Dendritic cell treated with granulocyte-macrophage colony-stimulating factor and Interleukin-4, amounts not matched to agents 40 ng/mL and 50 ng/mL, for 4 days (primary cell): ENCODE data around the gene CAVIN4.

Experiments
- H3K27ac Mint-ChIP-seq: one replicate; pipeline ENCODE4 v1.8.0; 2022; ENCODE audit warnings: mild to moderate bottlenecking, mixed read lengths
- H3K27me3 Mint-ChIP-seq: one replicate; pipeline ENCODE4 v1.8.0; 2022; ENCODE audit warnings: mild to moderate bottlenecking, mixed read lengths
- H3K36me3 Mint-ChIP-seq: one replicate; pipeline ENCODE4 v1.8.0; 2022; ENCODE audit warnings: low read depth, mixed read lengths
- H3K4me1 Mint-ChIP-seq: one replicate; pipeline ENCODE4 v1.8.0; 2022; ENCODE audit warnings: low read depth, mixed read lengths
- H3K4me3 Mint-ChIP-seq: one replicate; pipeline ENCODE4 v1.8.0; 2022; ENCODE audit warnings: mild to moderate bottlenecking, moderate library complexity, mixed read lengths
- H3K9me3 Mint-ChIP-seq: one replicate; pipeline ENCODE4 v1.8.0; 2022; ENCODE audit warnings: mixed read lengths
- intact Hi-C: fragments of 100-400 bp; cut with micrococcal nuclease; formaldehyde crosslinking; loops from one replicate; pipeline ENCODE4 v1.15.0; 2022

CAVIN4 gene

DNA sequence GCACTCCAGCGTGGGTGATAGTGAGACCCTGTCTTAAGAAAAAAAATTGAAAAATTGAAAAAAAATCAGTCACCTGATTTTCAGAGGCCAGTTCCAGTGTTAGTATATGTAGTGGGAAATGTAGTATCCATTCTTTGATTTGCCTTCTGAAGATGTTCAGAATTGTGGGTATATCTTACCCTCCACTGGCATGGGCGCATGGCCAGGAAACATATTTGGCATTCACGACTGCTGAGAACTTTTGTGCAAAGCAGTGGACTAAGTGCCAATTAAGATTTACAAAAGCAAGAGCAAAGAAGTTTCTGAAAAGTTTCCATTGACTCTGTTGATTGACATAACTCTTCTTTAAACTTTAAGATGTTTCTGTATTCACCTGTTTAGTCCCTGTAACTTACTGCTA is 2.4 kb downstream of the CAVIN4 start:
- Mint-ChIP-seq H3K27me3 (no peaks in the 10 kb centered on the region), H3K4me1 (no peaks in the 10 kb centered on the region), H3K36me3 (no peaks in the 10 kb centered on the region), H3K27ac (no peak overlapping the region), H3K4me3 (no peak overlapping the region), H3K9me3 (no peaks in the 10 kb centered on the region)
- intact Hi-C loops: no loop called here

- intact Hi-C loops: no loop called here
- H3K27me3 Mint-ChIP-seq: no peaks in the 10 kb centered on the region
- no peak overlapping the region for H3K27ac Mint-ChIP-seq
- H3K4me3 Mint-ChIP-seq: no peak overlapping the region
- no peaks in the 10 kb centered on the region for H3K36me3 Mint-ChIP-seq
- no peaks in the 10 kb centered on the region for H3K9me3 Mint-ChIP-seq
- no peaks in the 10 kb centered on the region for H3K4me1 Mint-ChIP-seq
Observed at GRCh38 chr9:100581081-100581480, 3.2 kb downstream of the CAVIN4 start.

GRCh38 chr9:100581661-100582060 is 3.8 kb downstream of the CAVIN4 start:
- H3K9me3 Mint-ChIP-seq: no peaks in the 10 kb centered on the region
- intact Hi-C loops: no loop called here
- no peak overlapping the region for H3K4me3 Mint-ChIP-seq
- no peaks in the 10 kb centered on the region for H3K36me3 Mint-ChIP-seq
- H3K27me3 Mint-ChIP-seq: no peaks in the 10 kb centered on the region
- H3K27ac Mint-ChIP-seq: no peak overlapping the region
- H3K4me1 Mint-ChIP-seq: no peaks in the 10 kb centered on the region

DNA sequence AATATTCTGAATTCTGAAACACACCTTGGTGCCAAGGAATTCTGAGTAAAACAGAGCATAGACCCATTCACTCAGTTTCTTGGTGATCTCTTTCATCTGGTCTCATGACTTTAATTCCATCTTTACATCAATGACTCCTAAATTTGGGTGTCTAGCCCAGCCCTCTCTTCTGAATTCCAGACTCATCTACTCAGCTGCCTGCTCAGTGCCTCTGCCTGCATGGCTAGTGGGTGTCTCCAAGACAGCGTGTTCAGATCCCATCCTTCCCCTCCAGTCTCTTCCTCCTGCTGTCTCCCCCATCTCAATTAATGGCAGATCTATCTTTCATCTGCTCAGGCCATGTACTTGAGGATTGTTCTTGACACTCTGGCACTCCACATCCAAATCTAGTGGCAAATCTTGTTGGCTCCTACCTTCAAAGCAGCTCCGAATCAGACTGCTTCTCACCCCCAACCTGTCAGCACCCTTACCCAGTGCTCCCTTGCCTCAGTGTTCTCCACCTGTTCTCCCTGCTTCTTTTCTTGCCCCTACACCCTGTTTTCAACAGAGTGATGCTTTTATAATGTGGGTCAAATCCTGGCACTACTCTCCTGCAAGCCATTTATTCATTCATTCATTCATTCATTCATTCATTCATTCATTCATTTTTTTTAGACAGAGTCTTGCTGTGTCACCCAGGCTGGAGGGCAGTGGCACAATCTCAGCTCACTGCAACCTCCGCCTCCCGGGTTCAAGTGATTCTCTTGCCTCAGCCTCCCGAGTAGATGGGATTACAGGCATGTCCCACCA is 5.3 kb downstream of the CAVIN4 start:
- Mint-ChIP-seq H3K27me3 (no peaks in the 10 kb centered on the region), H3K4me3 (no peak overlapping the region), H3K9me3 (no peaks in the 10 kb centered on the region), H3K27ac (no peak overlapping the region), H3K36me3 (no peaks in the 10 kb centered on the region), H3K4me1 (no peaks in the 10 kb centered on the region)
- intact Hi-C loops: no loop called here

DNA sequence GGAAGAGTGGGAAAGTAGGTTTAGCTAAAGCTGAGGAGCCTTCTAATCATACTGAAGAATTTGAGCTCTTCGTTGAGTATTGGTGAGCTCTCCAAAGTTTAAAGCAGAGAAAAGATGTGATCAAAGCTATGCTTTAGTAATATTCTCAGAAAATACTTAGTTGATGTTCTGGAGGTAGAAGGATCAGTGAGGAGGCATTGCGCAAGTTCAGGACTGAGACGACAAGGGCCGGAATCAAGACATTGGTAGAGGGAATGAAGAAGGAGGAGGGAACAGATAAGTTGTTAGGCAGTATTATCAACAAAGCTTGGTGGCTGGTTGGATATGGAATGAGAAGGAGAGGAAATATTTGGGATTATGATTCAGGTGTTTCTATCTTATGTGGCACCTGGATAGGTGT is 7.1 kb downstream of the CAVIN4 start:
- Mint-ChIP-seq H3K27ac (no peak overlapping the region), H3K9me3 (no peaks in the 10 kb centered on the region), H3K36me3 (no peaks in the 10 kb centered on the region), H3K4me3 (no peak overlapping the region), H3K4me1 (no peaks in the 10 kb centered on the region), H3K27me3 (no peaks in the 10 kb centered on the region)
- intact Hi-C loops: no loop called here

DNA sequence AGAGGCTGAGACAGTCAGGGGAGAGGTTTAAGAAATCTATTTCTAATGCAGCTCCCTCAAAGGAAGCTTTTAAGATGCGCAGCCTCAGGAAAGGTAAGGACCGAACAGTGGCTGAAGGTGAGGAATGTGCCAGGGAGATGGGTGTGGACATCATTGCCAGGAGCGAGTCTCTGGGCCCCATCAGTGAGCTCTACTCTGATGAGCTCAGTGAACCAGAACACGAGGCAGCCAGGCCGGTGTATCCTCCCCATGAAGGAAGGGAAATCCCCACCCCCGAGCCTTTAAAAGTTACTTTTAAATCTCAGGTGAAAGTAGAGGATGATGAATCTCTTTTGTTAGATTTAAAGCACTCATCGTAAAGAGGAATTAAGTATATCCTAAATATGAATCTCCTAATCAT is 8.2 kb downstream of the CAVIN4 start:
- H3K27me3 Mint-ChIP-seq: no peaks in the 10 kb centered on the region
- H3K9me3 Mint-ChIP-seq: no peaks in the 10 kb centered on the region
- intact Hi-C loops: no loop called here
- H3K36me3 Mint-ChIP-seq: no peaks in the 10 kb centered on the region
- no peaks in the 10 kb centered on the region for H3K4me1 Mint-ChIP-seq
- H3K27ac Mint-ChIP-seq: no peak overlapping the region
- H3K4me3 Mint-ChIP-seq: no peak overlapping the region

GRCh38 chr9:100587375-100587774 is 9.5 kb downstream of the CAVIN4 start:
- no peaks in the 10 kb centered on the region for H3K4me1 Mint-ChIP-seq
- H3K4me3 Mint-ChIP-seq: no peak overlapping the region
- intact Hi-C loops: no loop called here
- no peak overlapping the region for H3K27ac Mint-ChIP-seq
- no peaks in the 10 kb centered on the region for H3K36me3 Mint-ChIP-seq
- H3K27me3 Mint-ChIP-seq: no peaks in the 10 kb centered on the region
- H3K9me3 Mint-ChIP-seq: no peaks in the 10 kb centered on the region

- Mint-ChIP-seq H3K27me3 (no peaks in the 10 kb centered on the region), H3K27ac (no peak overlapping the region), H3K4me1 (no peaks in the 10 kb centered on the region), H3K4me3 (no peak overlapping the region), H3K9me3 (no peaks in the 10 kb centered on the region), H3K36me3 (no peaks in the 10 kb centered on the region)
- intact Hi-C loops: no loop called here
Observed at GRCh38 chr9:100589582-100589981, 11.7 kb downstream of the CAVIN4 start.

DNA sequence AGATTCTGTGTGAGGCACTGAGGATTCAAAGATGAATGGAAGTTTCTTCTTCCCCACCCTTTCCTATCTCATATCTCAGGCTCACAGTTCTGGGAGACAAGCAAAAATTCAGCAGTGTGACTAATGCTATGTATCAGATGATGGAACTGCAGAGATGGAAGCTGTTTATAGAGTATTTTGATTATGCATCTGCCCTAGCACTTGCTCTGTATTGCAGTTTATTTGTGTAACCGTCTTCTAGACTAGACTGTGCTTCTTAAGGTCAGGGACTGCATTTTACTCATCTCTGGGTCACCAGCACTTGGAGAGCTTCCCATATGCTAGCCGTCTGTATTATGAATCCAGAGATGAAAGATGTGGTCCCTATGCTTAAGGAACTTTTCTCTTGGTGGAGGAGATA is 12.6 kb downstream of the CAVIN4 start:
- Mint-ChIP-seq H3K4me3 (no peak overlapping the region), H3K27ac (no peak overlapping the region), H3K4me1 (no peaks in the 10 kb centered on the region), H3K36me3 (no peaks in the 10 kb centered on the region), H3K9me3 (no peaks in the 10 kb centered on the region), H3K27me3 (no peaks in the 10 kb centered on the region)
- intact Hi-C loops: loop anchor here (10.0 kb wide), 1 partner anchor 86 kb away; no protein-coding TSS in a partner anchor

GRCh38 chr9:100591139-100591538 is 13.3 kb downstream of the CAVIN4 start:
- intact Hi-C loops: loop anchor here (10.0 kb wide), 1 partner anchor 86 kb away; no protein-coding TSS in a partner anchor
- no peak overlapping the region for H3K27ac Mint-ChIP-seq
- H3K9me3 Mint-ChIP-seq: no peaks in the 10 kb centered on the region
- H3K27me3 Mint-ChIP-seq: peaks cover 5% of the 10 kb centered on the region
- H3K4me3 Mint-ChIP-seq: no peak overlapping the region
- no peaks in the 10 kb centered on the region for H3K36me3 Mint-ChIP-seq
- H3K4me1 Mint-ChIP-seq: no peaks in the 10 kb centered on the region

GRCh38 chr9:100591639-100592412 is 13.9 kb downstream of the CAVIN4 start:
- H3K27ac Mint-ChIP-seq: no peak overlapping the region
- H3K27me3 Mint-ChIP-seq: peaks cover 7% of the 10 kb centered on the region
- no peak overlapping the region for H3K4me3 Mint-ChIP-seq
- no peaks in the 10 kb centered on the region for H3K36me3 Mint-ChIP-seq
- intact Hi-C loops: loop anchor here (10.0 kb wide), 1 partner anchor 87 kb away; no protein-coding TSS in a partner anchor
- H3K4me1 Mint-ChIP-seq: no peaks in the 10 kb centered on the region
- H3K9me3 Mint-ChIP-seq: no peaks in the 10 kb centered on the region

DNA sequence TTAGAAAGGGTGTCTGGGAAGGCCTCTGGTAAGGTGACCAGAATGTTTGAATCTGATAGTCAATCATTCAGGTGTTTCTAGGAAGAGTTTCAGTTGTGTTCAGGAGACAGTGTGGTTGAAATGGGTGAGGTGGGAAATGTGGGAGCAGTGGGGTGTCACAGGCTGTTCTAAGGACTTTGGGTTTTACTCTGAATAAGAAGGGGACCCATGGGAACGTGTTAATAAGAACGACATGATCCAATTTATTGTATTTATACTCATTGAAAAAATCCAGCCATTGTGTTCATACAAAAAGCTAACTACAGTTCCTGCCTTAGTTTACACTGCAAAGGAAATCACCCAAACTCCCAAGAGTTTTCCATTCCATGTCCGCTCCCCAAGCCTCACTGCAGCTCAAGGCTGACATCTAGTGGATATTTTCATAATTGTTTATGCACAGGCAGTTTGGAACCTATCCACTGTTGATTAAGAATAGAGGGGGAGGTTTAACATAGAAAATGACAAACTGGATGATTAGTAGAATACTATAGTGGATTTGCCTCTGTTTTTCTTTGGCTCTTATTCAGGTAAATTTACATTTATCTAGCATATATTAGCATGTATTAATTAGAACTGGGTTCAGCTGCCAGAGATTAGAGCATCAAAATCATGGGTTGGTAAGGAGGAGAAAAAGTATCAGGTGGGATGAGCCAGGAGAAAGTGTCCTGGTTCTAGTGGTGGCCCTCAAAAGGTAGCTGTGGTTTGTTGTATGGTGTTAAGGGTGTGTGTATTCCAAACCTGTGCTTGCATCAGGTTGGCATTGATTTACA is 17.7 kb downstream of the CAVIN4 start:
- intact Hi-C loops: loop anchor here (5.0 to 10.0 kb wide), 2 partner anchors 91 to 243 kb away; partner anchors contain the start of gene TEX10
- Mint-ChIP-seq H3K27me3 (peaks cover 25% of the 10 kb centered on the region), H3K9me3 (no peaks in the 10 kb centered on the region), H3K36me3 (no peaks in the 10 kb centered on the region), H3K4me3 (no peak overlapping the region), H3K27ac (no peak overlapping the region), H3K4me1 (peaks cover 18% of the 10 kb centered on the region)

DNA sequence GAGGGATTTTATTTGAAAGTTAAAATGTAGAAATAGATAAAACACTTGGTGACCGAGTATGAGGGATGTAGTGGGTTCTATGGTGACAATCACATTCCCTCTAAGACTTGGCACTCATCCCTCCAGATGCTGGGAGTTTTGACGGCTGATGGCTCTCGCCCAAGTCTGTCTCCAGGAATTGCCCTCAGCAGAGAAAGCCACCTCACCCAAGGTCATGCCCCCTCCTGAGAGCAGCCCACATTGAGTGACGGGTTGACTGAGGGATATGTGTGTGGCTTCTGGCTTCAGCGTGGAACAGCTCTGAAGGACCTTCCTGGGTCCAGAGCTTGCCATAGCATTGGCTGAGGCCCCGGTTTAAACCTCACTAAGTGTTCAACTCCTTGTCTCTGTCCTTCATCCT is 19.4 kb downstream of the CAVIN4 start:
- Mint-ChIP-seq H3K4me3 (no peak overlapping the region), H3K27ac (no peak overlapping the region), H3K27me3 (peaks cover 28% of the 10 kb centered on the region), H3K36me3 (no peaks in the 10 kb centered on the region), H3K9me3 (no peaks in the 10 kb centered on the region), H3K4me1 (peaks cover 18% of the 10 kb centered on the region)
- intact Hi-C loops: loop anchor here (5.0 to 10.0 kb wide), 2 partner anchors 92 to 245 kb away; partner anchors contain the start of gene TEX10
